Activated CD8-positive, alpha-beta T cell treated with anti-CD3 and anti-CD28 coated beads, Interleukin-2, amount 10 ng/mL, durations not matched to agents 7 days and 5 days (primary cell): ENCODE results near the gene DNAH17. TPM values are rescaled to one million over a fixed set of nuclear protein-coding genes. Genes with fewer than 3 reads are reported as not detected.

Source experiments
- ATAC-seq: fragments of 150-1000 bp; cut with Tn5 transposase; one replicate; pipeline ENCODE4 v1.10.0; 2021; ENCODE audit warnings: moderate library complexity
- CTCF ChIA-PET: fragments of 350-600 bp; sonication (Branson Sonifier 250); formaldehyde crosslinking; loops from one replicate; lab custom pipeline; 2021; ENCODE audit warnings: antibody characterized with exemption; lab: Charles Lee
- POLR2A ChIA-PET: fragments of 350-600 bp; sonication (Branson Sonifier 250); formaldehyde crosslinking; loops from one replicate; lab custom pipeline; 2021; ENCODE audit warnings: antibody characterized with exemption; lab: Charles Lee
- DNase-seq: peaks from one replicate; pipeline ENCODE4 v3.0.0-alpha.2; 2020
- H3K27ac Mint-ChIP-seq: one replicate; pipeline ENCODE4 v1.8.0; 2021; ENCODE audit warnings: mild to moderate bottlenecking, mixed read lengths
- H3K27me3 Mint-ChIP-seq: one replicate; pipeline ENCODE4 v1.8.0; 2021; ENCODE audit warnings: low read depth, mixed read lengths
- H3K36me3 Mint-ChIP-seq: one replicate; pipeline ENCODE4 v1.8.0; 2021; ENCODE audit warnings: low read depth, mixed read lengths
- H3K4me1 Mint-ChIP-seq: one replicate; pipeline ENCODE4 v1.8.0; 2021; ENCODE audit warnings: low read depth, mixed read lengths
- H3K4me3 Mint-ChIP-seq: one replicate; pipeline ENCODE4 v1.8.0; 2021; ENCODE audit warnings: mild to moderate bottlenecking, mixed read lengths
- H3K9me3 Mint-ChIP-seq: one replicate; pipeline ENCODE4 v1.8.0; 2022; ENCODE audit warnings: mixed read lengths; ENCODE audit not compliant: insufficient read depth
- total RNA-seq, 2 experiments: library from RNA; stranded (reverse); gene quantifications; one replicate each; pipeline ENCODE4 v1.2.3, GENCODE V29; 2021

DNAH17 gene, protein sequence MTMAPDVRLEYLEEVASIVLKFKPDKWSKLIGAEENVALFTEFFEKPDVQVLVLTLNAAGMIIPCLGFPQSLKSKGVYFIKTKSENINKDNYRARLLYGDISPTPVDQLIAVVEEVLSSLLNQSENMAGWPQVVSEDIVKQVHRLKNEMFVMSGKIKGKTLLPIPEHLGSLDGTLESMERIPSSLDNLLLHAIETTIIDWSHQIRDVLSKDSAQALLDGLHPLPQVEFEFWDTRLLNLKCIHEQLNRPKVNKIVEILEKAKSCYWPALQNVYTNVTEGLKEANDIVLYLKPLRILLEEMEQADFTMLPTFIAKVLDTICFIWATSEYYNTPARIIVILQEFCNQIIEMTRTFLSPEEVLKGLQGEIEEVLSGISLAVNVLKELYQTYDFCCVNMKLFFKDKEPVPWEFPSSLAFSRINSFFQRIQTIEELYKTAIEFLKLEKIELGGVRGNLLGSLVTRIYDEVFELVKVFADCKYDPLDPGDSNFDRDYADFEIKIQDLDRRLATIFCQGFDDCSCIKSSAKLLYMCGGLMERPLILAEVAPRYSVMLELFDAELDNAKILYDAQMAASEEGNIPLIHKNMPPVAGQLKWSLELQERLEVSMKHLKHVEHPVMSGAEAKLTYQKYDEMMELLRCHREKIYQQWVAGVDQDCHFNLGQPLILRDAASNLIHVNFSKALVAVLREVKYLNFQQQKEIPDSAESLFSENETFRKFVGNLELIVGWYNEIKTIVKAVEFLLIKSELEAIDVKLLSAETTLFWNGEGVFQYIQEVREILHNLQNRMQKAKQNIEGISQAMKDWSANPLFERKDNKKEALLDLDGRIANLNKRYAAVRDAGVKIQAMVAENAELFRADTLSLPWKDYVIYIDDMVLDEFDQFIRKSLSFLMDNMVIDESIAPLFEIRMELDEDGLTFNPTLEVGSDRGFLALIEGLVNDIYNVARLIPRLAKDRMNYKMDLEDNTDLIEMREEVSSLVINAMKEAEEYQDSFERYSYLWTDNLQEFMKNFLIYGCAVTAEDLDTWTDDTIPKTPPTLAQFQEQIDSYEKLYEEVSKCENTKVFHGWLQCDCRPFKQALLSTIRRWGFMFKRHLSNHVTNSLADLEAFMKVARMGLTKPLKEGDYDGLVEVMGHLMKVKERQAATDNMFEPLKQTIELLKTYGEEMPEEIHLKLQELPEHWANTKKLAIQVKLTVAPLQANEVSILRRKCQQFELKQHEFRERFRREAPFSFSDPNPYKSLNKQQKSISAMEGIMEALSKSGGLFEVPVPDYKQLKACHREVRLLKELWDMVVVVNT (N-terminal part only)
- under 1 TPM; 0.10 to 0.61 TPM for total RNA-seq

DNA sequence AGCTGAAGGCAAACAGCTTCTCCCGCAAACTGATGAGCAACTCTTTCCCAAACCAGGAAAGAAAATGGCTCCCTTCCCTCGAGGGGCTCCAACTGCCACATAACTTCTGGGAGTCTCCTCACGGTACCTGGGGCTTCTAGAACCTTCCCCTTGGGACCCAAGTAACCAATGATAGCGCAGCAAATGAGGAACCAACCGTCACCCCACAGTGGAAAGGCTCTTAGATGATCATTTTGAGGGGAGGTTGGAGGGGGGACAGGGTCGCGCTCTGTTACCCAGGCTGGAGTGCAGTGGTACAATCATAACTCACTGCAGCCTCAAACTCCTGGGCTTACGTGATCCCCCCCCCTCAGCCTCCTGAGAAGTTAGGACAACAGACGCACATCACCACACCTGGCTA, at the start of gene DNAH17:
Gene DNAH17 (minus strand): TSS at position 101 of the 400 bp plus-strand sequence. CDS start 2,339 bp downstream, outside the sequence.
- Mint-ChIP-seq H3K4me1 (no peaks in the 10 kb centered on the region), H3K27ac (no peak within 1 kb of the TSS), H3K27me3 (peaks cover 2% of the 10 kb centered on the region), H3K9me3 (no peaks in the 10 kb centered on the region), H3K36me3 (no peaks in the 10 kb centered on the region), H3K4me3 (no peak within 1 kb of the TSS)
- DNase-seq: no peak
- no peak for ATAC-seq
- POLR2A ChIA-PET: no interaction called here
- CTCF ChIA-PET: no interaction called here

DNA sequence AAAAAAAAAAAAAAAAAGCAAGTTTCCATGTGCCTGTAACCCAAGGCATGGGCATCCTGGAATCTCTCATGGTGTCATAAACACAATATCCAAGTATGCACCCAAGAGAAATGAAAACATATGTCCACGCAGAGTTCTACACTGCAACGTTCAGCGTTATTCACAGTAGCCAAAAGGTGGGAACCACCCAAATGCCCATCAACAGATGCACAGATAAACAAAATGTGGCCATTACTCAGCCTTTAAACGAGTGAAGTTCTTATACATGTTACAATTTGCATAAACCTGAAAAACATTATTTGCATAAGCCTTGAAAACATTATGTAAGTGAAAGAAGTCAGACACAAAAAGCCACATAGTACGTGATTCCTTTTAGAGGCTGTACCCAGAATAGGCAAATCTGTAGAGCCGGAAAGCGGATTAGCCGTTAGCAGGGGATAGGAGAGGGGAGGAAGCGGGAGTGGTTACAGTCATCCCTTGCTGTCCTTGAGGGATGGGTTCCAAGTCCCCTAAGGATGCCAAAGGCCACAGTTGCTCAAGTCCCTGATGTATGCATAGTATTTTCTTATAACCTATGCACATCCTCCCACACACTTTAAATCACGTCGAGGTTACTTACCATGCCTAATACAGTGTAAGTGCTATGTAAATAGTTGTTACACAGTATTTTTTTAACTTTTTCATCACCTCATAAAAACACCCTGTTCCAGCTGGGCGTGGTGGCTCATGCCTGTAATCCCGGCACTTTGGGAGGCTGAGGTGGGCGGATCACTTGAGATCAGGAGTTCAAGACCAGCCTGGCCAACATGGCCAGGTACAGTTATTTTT, 47.3 kb upstream of the DNAH17 start:
- Mint-ChIP-seq H3K27ac (no peak overlapping the region), H3K9me3 (no peaks in the 10 kb centered on the region), H3K4me3 (no peak overlapping the region), H3K36me3 (no peaks in the 10 kb centered on the region), H3K4me1 (no peaks in the 10 kb centered on the region), H3K27me3 (no peaks in the 10 kb centered on the region)
- ChIA-PET CTCF (no interaction called here), POLR2A (no interaction called here)
- ATAC-seq (no peak), DNase-seq (no peak)

DNA sequence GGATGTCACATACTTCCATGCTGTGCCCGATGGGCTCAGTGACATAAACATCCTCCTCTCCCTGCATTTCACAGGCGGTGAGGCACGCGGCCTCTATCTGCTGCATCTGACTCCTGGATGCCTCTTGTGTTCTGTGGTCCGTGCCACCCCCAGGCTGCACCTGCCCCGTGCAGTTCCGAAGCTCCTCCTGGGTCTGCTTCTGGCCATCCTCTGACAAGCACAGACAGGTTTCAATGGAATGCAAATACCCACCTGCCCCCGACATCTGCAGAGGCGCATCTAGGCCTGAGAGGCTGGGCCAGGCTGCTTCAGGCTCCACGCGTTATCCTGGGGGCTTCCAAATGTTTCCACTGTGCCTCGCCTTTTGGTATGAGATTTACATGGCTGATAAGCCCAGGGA, 46.3 kb upstream of the DNAH17 start:
- Mint-ChIP-seq H3K4me1 (no peaks in the 10 kb centered on the region), H3K36me3 (no peaks in the 10 kb centered on the region), H3K27ac (no peak overlapping the region), H3K4me3 (no peak overlapping the region), H3K27me3 (no peaks in the 10 kb centered on the region), H3K9me3 (no peaks in the 10 kb centered on the region)
- ATAC-seq (no peak), DNase-seq (no peak)
- CTCF ChIA-PET: no interaction called here
- POLR2A ChIA-PET: no interaction called here

DNA sequence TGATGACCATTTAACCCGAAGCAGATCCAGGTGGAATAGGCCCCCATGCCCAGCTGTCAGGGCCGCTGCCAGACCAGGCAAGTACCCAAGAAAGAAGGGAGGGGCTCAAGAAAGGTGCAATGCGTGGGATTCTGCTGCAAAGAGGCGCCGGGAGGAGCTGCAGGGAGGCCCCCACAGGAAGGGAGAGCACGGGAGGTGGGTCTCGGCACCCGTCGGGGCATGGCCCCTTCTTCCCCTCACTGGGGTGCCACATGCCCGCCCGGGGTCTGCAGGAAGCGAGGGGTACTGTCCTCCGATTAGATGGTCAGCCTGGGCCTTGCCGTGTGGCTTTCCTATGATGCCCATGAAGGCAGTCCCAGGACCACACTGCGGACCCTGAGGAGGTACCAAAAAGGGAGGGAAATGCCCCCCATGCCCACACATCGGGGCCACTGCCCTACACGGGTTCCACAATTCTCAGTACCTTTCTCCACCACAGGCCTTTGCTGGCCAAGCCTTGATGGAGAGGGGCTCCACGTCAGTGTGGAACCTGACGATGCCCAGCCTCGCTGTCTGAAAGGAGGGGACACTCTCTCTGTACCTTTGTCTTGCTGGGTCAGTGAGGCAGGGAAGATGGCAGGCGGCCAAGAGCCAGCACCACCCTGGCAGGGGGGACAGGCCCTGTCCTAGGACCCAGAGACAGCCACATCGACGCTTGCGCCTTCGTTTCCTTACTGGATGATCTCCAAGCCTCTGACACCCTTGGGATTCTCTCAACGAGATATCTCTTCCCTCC, 45.5 kb upstream of the DNAH17 start:
- Mint-ChIP-seq H3K4me1 (no peaks in the 10 kb centered on the region), H3K27me3 (no peaks in the 10 kb centered on the region), H3K27ac (no peak overlapping the region), H3K4me3 (no peak overlapping the region), H3K36me3 (no peaks in the 10 kb centered on the region), H3K9me3 (no peaks in the 10 kb centered on the region)
- ChIA-PET CTCF (no interaction called here), POLR2A (no interaction called here)
- ATAC-seq (no peak), DNase-seq (no peak)

DNA sequence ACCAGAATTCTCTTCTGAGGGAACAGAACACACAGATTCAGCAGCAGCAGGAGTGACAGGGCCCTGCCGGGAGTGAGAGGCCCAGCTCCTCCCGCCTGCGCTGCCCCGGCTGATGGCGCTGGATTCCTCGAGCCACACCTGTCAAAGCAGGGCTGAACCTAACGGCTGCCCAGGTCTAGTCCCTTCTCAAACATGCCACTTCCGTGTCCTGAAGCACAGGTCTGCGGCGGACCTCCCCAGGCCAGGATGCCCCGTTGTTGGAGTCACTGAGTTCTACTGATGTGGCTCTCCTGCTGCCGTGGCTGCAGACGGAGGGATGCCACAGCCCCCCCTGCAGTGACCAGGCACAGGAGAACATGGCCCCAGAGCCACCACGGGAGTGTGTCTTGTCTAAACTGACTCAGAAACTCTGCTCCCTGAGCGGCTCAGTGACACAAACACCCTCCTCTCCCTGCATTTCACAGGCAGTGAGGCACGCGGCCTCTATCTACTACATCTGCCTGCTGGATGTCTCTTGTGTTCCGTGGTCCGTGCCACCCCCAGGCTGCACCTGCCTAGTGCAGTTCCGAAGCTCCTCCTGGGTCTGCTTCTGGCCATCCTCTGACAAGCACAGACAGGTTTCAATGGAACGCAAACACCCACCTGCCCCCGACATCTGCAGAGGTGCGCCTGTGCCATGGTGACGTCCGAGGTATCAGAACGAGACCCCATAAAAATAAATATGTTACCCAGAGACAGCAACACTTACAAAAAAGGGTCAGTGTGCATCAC, 44.7 kb upstream of the DNAH17 start:
- no peaks in the 10 kb centered on the region for H3K27me3 Mint-ChIP-seq
- H3K36me3 Mint-ChIP-seq: no peaks in the 10 kb centered on the region
- H3K27ac Mint-ChIP-seq: no peak overlapping the region
- ATAC-seq: no peak
- POLR2A ChIA-PET: no interaction called here
- H3K4me3 Mint-ChIP-seq: no peak overlapping the region
- H3K4me1 Mint-ChIP-seq: no peaks in the 10 kb centered on the region
- H3K9me3 Mint-ChIP-seq: no peaks in the 10 kb centered on the region
- CTCF ChIA-PET: no interaction called here
- DNase-seq: no peak

DNA sequence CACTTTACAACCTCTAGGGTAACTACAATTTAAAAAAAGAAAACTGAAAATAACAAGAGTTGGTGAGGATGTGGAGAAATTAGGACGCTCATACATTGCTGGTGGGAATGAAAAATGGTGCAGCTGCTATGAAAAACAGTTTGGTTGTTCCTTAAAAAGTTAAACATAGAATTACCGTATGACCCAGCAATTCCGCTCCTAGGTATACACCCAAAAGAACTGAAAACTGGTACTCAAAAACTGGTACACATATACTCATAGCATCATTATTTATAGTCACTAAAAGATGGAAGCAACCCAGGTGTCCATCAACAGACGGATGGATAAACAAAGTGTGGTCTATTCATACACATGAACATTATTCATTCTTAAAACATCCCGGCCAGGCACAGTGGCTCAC, 42.9 kb upstream of the DNAH17 start:
- ChIA-PET POLR2A (no interaction called here), CTCF (no interaction called here)
- no peak for DNase-seq
- H3K27ac Mint-ChIP-seq: no peak overlapping the region
- H3K4me3 Mint-ChIP-seq: no peak overlapping the region
- H3K9me3 Mint-ChIP-seq: no peaks in the 10 kb centered on the region
- no peaks in the 10 kb centered on the region for H3K4me1 Mint-ChIP-seq
- H3K36me3 Mint-ChIP-seq: no peaks in the 10 kb centered on the region
- H3K27me3 Mint-ChIP-seq: no peaks in the 10 kb centered on the region
- no peak for ATAC-seq

DNA sequence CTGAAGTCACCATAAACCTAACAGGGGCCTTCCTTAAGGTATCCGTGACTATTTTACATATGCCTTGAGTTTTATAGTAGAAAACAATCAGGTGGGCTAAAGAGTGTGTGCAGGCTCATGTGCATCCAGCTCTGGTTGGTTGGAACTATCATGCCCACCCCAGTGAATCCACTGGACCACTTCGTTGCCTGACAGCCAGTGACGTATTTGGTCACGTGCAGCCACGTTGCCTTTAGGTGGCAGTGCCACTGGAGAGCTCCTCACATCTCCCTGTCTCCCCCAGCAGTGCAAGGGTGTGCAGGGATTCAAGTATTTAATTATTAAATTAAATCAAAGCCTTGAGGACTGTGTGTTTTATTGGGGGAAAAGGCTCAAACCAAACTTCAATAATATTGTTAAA, 42.1 kb upstream of the DNAH17 start:
- H3K4me1 Mint-ChIP-seq: no peaks in the 10 kb centered on the region
- ATAC-seq (no peak), DNase-seq (no peak)
- CTCF ChIA-PET: no interaction called here
- no peaks in the 10 kb centered on the region for H3K9me3 Mint-ChIP-seq
- no peaks in the 10 kb centered on the region for H3K36me3 Mint-ChIP-seq
- no peak overlapping the region for H3K4me3 Mint-ChIP-seq
- H3K27ac Mint-ChIP-seq: no peak overlapping the region
- H3K27me3 Mint-ChIP-seq: no peaks in the 10 kb centered on the region
- POLR2A ChIA-PET: no interaction called here

DNA sequence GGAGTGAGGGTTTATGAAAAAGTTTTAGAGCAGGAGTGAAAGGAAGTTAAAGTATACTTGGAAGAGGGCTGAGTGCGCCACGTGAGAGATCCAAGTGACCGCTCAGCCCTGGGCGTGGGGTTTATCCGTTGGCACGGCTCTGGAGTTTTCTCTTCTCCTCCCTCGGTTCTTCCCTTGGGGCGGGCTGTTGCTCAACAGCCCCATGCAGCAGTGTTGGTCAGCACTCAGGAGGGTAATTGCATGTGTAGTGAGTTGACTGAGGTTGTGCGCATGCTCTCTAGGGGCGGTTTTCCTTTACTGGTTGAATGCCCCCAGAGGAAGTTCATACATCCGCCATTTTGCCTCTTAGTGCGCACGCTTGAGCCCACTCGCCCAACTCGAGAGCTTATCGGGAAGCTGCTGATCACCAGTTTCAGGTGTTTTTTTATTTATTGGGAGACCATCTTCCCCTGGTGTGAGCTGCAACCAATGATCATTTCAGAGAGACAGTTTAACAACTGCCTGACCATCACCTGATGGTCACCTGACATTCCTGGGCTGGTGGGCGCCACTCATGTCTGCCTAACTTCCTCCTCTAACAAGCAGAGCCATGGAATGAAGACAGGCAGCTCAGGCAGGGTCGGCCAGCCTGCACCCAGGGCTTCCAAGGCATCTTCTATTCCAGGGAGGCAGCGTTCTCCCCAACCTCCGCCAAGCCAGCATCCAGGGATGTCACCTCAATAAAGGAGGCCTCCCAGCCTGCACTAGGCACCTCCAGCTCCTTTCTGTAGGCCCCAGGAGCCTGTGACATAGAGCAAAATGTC, 41.3 kb upstream of the DNAH17 start:
- no peak overlapping the region for H3K27ac Mint-ChIP-seq
- DNase-seq (no peak), ATAC-seq (no peak)
- H3K4me1 Mint-ChIP-seq: no peaks in the 10 kb centered on the region
- no peaks in the 10 kb centered on the region for H3K9me3 Mint-ChIP-seq
- CTCF ChIA-PET: interaction anchor here (0.8 kb wide), 1 partner anchor 90 kb away, joined by 3 read pairs; no protein-coding TSS in a partner anchor
- POLR2A ChIA-PET: no interaction called here
- no peaks in the 10 kb centered on the region for H3K36me3 Mint-ChIP-seq
- no peak overlapping the region for H3K4me3 Mint-ChIP-seq
- H3K27me3 Mint-ChIP-seq: no peaks in the 10 kb centered on the region

DNA sequence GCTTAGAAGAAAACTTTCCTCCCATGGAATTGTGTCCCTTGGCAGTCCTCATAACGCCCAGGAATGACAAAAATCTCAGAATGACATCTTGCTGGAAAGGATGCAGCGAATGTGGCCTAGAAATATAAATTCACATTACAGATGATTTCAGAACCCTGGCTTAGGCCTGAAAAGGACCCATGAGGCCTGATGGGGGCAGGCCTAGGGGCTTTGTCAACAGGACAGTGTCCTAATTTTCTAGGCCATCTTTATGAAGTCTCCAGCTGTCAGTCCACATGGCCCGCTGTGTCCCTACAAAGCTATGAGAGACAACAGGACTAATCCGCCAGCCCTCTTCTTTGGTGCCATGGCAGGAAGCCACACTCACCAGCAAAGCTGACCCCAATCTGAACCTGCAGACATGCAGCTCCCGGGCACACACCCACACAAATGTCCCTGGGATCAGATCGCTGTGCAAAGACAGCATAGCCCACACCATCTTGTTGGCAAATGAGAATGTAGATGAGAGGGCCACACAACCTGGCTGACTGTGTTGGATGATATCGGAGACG, 40.4 kb upstream of the DNAH17 start:
- ATAC-seq: no peak
- Mint-ChIP-seq H3K27me3 (no peaks in the 10 kb centered on the region), H3K36me3 (no peaks in the 10 kb centered on the region), H3K4me1 (no peaks in the 10 kb centered on the region), H3K27ac (no peak overlapping the region), H3K9me3 (no peaks in the 10 kb centered on the region), H3K4me3 (no peak overlapping the region)
- ChIA-PET POLR2A (interaction anchor here (0.5 to 0.9 kb wide), 2 partner anchors 9 to 22 kb away, joined by 3 read pairs; no protein-coding TSS in a partner anchor), CTCF (interaction anchor here (0.9 kb wide), 1 partner anchor 91 kb away, joined by 3 read pairs; no protein-coding TSS in a partner anchor)
- DNase-seq: no peak
